Aorta (tissue), 5 donors: Measurements from ENCODE around the gene CPNE7. TPM values are rescaled to one million over a fixed set of nuclear protein-coding genes. Genes with fewer than 3 reads are reported as not detected.
"Not testable (repeated sequence)": the region's sequence is repeated elsewhere in the genome, so short reads cannot be mapped to it uniquely, and the experiment has no call there.

ENCODE experiments used
- ATAC-seq: fragments of 200-7000 bp; cut with Tn5 transposase; one replicate; pipeline ENCODE4 v1.9.1; 2022; ENCODE audit warnings: moderate library complexity; ENCODE audit not compliant: low FRiP score
- DNase-seq, 2 donors: peaks; one replicate each; pipeline ENCODE4 v3.0.0-alpha.2; 2020
- H3K27ac ChIP-seq, 2 donors: one replicate each; pipeline ENCODE4 v1.5.1; 2013; ENCODE audit warnings: low read length in 2 of 2, mild to moderate bottlenecking in 2 of 2, moderate library complexity in 2 of 2, control low read depth in 1 of 2, inconsistent platforms in 1 of 2, low read depth in 1 of 2
- H3K27me3 ChIP-seq, 2 donors: one replicate each; pipeline ENCODE4 v1.6.1; 2013; ENCODE audit warnings: control low read depth in 1 of 2, low read length in 1 of 2, mild to moderate bottlenecking in 1 of 2, moderate library complexity in 1 of 2; ENCODE audit not compliant: insufficient read depth in 2 of 2, control insufficient read depth in 1 of 2
- H3K36me3 ChIP-seq, 2 donors: one replicate each; pipeline ENCODE4 v1.6.1; 2013; ENCODE audit warnings: control low read depth in 1 of 2, low read length in 1 of 2, mild to moderate bottlenecking in 1 of 2; ENCODE audit not compliant: insufficient read depth in 2 of 2, control insufficient read depth in 1 of 2
- H3K4me1 ChIP-seq, 2 donors: one replicate each; pipeline ENCODE4 v1.6.1; 2013; ENCODE audit warnings: low read length in 2 of 2, control low read depth in 1 of 2, mild to moderate bottlenecking in 1 of 2, moderate library complexity in 1 of 2; ENCODE audit not compliant: insufficient read depth in 2 of 2, control insufficient read depth in 1 of 2
- H3K4me3 ChIP-seq, 2 donors: one replicate each; pipeline ENCODE4 v1.5.1; 2013; ENCODE audit warnings: low read length in 2 of 2, control low read depth in 1 of 2, mild to moderate bottlenecking in 1 of 2
- H3K9me3 ChIP-seq: one replicate; pipeline ENCODE4 v1.6.1; 2013; ENCODE audit warnings: mild to moderate bottlenecking, low read length; ENCODE audit not compliant: control insufficient read depth
- WGBS, 2 donors: extraction: QIAGEN DNeasy Blood & Tissue Kit; methylation state at CpG; one replicate each; pipeline ENCODE4 v1.1.7; 2013; 5-methylcytosine and 5-hydroxymethylcytosine counted together
- intact Hi-C, 2 donors: fragments of 100-400 bp; cut with DNase I; formaldehyde crosslinking; loops; one replicate each; pipeline versions ENCODE4 v1.14.2 to v1.15.0; 2022
- polyA plus RNA-seq, 2 donors: library from polyadenylated mRNA; stranded (reverse); fragments of 200-250 nt; gene quantifications; one replicate each; pipeline ENCODE4 v1.2.3, GENCODE V29; 2013
- total RNA-seq, 2 donors: library from RNA; stranded (reverse); fragmentation: NEBNext Ultra II Directional; extraction: Animal tissue kit (Norgen Biotek cat#: 25700); gene quantifications; one replicate each; pipeline ENCODE4 v1.2.1, GENCODE V29; 2021
- donor health status: healthy with polysubstance abuse.
- donor health status: Bipolar disorder and iron deficiency.
- donor health status: DM: no; HTN: no; CAD: no.
- donor health status: DM: no; HTN: no; CAD: no.
- donor health status: DM: yes; HTN: yes; CAD: no.

The CPNE7 gene
- total and polyA plus RNA-seq, 4 donors = 0.13 to 0.69 (median 0.39) TPM

DNA sequence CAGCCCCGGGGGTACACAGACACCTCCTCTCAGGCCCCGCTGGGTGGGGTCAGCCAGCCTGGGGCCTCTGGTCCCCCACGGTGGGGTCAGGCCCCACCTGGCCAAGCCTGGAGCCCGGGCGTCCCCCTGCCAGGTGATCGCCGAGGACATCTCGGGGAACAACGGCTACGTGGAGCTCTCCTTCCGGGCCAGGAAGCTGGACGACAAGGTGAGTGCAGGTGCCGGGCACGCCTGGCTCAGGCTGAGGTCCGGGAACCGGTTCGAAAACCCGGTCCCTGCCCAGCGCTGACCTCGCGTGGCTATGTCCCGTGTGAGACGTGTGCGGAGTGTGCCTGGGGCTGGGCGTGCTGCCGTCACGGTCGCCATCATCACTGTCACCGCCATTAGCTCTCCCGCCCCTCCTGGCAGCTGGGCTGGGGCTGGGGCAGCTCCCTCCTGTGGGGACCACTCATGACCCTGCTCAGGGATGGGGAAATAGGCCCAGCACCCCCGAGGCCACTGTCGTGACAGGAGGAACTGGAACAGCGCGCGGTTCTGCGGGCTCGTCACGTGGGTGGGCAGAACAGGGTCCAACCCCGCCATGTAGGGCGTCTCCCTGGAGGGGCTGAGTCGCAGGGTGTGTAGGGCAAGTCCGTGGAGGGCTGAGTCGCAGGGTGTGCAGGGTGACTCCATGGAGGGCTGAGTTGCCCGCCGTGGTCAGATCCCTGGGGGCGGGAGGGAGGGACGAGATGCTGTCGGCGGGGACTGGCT is 8.5 kb downstream of the CPNE7 start:
- H3K4me1 ChIP-seq = no peaks in the 10 kb centered on the region
- DNase-seq = no peak
- no peaks in the 10 kb centered on the region for H3K9me3 ChIP-seq
- ATAC-seq = peak; percentile 52
- H3K36me3 ChIP-seq = no peaks in the 10 kb centered on the region
- H3K27me3 ChIP-seq = no peaks in the 10 kb centered on the region
- no peak overlapping the region for H3K4me3 ChIP-seq
- intact Hi-C loops = no loop called here
- no peak overlapping the region for H3K27ac ChIP-seq
- 90% methylated on average over 47 to 49 of the region's 49 CpGs for WGBS, 2 donors

DNA sequence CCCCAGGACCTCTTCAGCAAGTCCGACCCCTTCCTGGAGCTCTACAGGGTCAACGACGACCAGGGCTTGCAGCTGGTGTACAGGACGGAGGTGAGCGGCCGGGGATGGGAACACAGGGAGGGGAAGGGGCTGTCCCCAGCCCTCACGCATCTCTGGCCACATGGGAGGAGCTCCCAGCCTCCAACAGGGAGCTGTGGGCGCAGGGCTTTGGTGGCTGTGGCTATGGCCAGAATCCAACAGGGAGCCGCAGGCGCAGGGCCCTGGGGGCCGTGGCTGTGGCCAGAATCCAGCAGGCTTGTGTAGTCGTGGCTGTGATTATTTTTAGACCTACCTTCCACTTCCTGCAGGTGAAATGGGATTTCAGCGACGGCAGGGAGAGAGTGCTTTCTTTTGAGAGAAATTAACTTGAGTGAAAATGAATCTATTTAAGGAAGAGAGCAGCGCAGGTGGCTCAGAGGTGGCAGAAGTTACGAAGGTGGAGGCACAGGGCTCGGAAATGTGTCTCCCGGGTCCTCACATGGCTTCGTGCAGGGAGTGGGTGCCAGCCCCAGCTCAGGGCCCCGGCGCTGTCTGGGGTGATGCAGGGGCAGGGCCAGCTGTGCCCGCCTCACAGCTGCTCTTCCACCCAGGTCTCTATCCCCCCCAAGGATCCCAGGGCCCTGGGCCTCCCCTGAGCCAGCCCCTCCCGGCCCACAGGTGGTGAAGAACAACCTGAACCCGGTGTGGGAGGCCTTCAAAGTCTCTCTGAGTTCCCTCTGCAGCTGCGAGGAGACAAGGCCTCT is 9.4 kb downstream of the CPNE7 start:
- Histone ChIP-seq H3K4me3 (no peak overlapping the region), H3K27ac (no peak overlapping the region), H3K4me1 (no peaks in the 10 kb centered on the region), H3K27me3 (no peaks in the 10 kb centered on the region), H3K36me3 (no peaks in the 10 kb centered on the region), H3K9me3 (no peaks in the 10 kb centered on the region)
- ATAC-seq = no peak
- intact Hi-C loops = no loop called here
- DNase-seq = no peak
- 47 to 49% methylated on average over 25 of the region's 25 CpGs for WGBS, 2 donors

DNA sequence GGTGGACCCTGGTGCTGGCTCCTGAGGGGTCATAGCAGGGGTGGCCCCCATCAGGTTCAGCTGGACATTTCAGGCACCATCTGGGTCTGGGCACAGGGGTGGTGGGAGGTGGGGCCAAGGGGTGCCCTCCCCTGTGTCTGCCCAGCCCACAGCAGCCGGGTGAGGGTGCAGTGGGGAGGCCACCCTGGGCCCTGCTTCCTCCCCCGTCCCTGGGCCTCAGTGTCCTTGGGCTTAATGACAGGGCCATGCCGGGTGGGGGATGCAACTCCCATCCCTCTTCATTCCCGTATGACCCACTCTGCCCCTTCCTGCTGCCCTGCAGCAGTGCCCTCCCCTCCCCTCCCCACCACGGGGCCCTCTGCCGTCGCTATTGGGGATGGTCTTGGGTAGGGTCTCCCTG is 10.7 kb downstream of the CPNE7 start:
- DNase-seq = no peak
- intact Hi-C loops = no loop called here
- no peak overlapping the region for H3K4me3 ChIP-seq
- no peak overlapping the region for H3K27ac ChIP-seq
- no peaks in the 10 kb centered on the region for H3K36me3 ChIP-seq
- H3K9me3 ChIP-seq = no peaks in the 10 kb centered on the region
- no peaks in the 10 kb centered on the region for H3K4me1 ChIP-seq
- WGBS, 2 donors = 75 to 84% methylated on average over 4 to 7 of the region's 7 CpGs
- H3K27me3 ChIP-seq = no peaks in the 10 kb centered on the region
- ATAC-seq = no peak

DNA sequence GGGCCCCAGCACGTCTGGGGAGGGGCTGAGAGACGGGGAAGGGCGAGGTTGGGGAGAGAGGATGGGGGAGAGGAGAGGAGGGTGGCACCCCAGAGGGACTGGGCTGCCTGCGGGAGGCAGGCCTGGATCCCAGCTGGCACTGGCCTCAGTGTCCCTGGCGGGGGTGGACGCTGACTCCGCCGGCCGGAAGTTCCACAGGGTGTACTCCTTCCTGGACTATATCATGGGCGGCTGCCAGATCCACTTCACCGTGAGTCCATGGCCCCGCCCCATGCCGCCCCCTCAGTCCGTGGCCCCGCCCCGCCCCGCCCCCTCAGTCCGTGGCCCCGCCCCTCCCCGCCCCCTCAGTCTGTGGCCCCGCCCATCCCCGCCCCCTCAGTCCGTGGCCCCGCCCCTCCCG is 11.3 kb downstream of the CPNE7 start:
- Histone ChIP-seq H3K27me3 (no peaks in the 10 kb centered on the region), H3K9me3 (no peaks in the 10 kb centered on the region), H3K4me1 (no peaks in the 10 kb centered on the region), H3K4me3 (no peak overlapping the region), H3K36me3 (no peaks in the 10 kb centered on the region), H3K27ac (no peak overlapping the region)
- ATAC-seq = no peak
- DNase-seq = no peak
- intact Hi-C loops = no loop called here
- WGBS, 2 donors = 70 to 98% methylated on average over 5 to 22 of the region's 25 CpGs

DNA sequence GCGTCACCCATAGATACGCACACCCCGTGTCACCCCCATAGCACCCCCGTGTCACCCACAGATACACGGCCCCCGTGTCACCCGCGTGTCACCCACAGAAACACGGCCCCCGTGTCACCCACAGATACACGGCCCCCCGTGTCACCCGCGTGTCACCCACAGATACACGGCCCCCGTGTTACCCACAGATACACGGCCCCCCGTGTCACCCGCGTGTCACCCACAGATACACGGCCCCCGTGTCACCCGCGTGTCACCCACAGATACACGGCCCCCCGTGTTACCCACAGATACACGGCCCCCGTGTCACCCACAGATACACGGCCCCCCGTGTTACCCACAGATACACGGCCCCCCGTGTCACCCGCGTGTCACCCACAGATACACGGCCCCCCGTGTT is 12.1 kb downstream of the CPNE7 start:
- intact Hi-C loops, H3K27ac ChIP-seq, H3K27me3 ChIP-seq, H3K9me3 ChIP-seq, ATAC-seq, H3K4me3 ChIP-seq, H3K36me3 ChIP-seq, DNase-seq, H3K4me1 ChIP-seq: not testable (repeated sequence)
- 97 to 98% methylated on average over 16 to 29 of the region's 36 CpGs for WGBS, 2 donors

DNA sequence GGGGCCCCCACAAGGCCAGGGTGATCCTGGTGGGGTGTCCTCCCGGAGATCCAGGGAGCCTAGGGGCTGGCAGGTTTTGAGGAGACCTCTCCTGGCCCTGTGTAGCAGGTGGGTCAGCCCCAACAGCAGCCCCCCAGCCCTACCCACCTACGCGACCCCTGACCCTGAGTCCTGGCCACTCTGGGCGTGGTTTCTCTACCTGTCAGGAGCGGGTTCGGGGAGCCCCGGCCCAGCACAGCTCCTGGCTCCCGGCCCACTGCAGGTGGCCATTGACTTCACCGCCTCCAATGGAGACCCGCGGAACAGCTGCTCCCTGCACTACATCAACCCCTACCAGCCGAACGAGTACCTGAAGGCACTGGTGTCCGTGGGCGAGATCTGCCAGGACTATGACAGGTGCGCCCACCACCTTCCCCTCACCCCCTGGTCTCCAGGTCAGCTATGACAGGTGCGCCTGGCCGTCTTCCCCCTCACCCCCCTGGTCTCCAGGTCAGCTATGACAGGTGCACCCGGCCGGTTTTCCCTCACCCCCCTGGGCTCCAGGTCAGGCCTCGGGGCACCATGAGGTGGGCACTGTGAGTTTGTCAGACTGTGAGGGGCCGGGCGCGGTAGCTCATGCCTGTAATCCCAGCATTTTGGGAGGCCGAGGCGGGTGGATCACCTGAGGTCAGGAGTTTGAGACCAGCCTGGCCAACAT is 13.0 kb downstream of the CPNE7 start:
- DNase-seq (no peak), ATAC-seq (no peak)
- Histone ChIP-seq H3K4me3 (no peak overlapping the region), H3K9me3 (no peaks in the 10 kb centered on the region), H3K36me3 (no peaks in the 10 kb centered on the region), H3K27me3 (no peaks in the 10 kb centered on the region), H3K4me1 (no peaks in the 10 kb centered on the region), H3K27ac (no peak overlapping the region)
- intact Hi-C loops = no loop called here
- 91 to 96% methylated on average over 20 to 26 of the region's 26 CpGs for WGBS, 2 donors

DNA sequence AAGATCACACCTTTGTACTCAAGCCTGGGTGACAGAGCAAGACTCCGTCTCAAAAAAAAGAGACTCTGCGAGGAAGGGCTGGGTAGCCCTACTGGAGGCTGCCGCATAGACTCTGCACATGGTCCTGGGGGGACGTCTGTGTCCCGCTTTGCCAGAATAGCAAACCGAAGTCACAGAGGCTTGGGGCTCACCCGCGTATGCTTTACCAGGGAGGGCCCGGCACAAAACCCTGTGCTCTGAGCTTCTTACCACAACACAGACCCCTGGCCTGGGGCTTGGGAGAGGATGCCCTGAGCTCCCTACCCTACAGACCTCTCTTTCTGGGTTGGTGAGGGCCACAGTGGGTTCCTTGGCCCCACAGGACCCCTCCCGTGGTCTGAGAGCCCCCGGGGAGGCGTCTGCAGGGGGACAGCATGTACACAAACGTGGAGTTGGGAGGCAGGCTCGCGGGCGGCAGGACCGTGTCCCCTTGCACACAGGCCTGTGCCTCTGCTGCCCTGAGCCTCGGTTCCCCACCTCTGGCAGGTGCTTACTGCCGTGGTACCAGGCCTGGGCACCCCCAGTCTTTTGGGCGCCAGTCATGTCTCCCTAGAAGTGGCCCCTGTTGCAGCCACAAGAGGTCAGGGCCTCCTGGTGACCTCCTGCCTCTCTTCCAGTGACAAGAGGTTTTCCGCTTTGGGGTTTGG is 13.8 kb downstream of the CPNE7 start:
- Histone ChIP-seq H3K9me3 (no peaks in the 10 kb centered on the region), H3K27me3 (no peaks in the 10 kb centered on the region), H3K4me1 (no peaks in the 10 kb centered on the region), H3K4me3 (no peak overlapping the region), H3K27ac (no peak overlapping the region), H3K36me3 (no peaks in the 10 kb centered on the region)
- DNase-seq = no peak
- ATAC-seq = no peak
- WGBS, 2 donors = 92 to 94% methylated on average over 21 of the region's 21 CpGs
- intact Hi-C loops = no loop called here

DNA sequence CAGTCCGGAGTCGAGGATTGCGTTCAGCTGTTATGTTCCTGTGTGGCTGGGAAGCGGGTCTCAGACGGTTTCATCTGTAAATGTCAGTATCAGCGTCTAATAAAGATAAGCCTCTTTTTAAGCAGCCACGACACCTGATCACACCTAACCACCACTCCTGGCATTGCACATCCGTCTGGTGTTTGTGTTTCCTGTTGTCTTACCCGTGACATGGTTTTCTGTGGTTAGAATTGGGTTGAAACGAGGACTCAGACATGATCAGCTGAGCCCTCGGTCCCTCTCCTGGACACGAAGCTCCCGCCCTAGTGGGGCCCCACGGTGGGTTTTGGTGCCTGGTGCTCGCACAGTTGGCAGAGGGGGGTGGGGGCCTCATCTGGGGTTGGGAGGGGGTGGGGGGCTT is 18.3 kb downstream of the CPNE7 start:
- ATAC-seq (no peak), DNase-seq (no peak)
- 80 to 83% methylated on average over 15 of the region's 15 CpGs for WGBS, 2 donors
- intact Hi-C loops = no loop called here
- Histone ChIP-seq H3K4me1 (no peaks in the 10 kb centered on the region), H3K36me3 (no peaks in the 10 kb centered on the region), H3K27me3 (no peaks in the 10 kb centered on the region), H3K9me3 (no peaks in the 10 kb centered on the region), H3K27ac (no peak overlapping the region), H3K4me3 (no peak overlapping the region)
